Nephron progenitor cell (in vitro differentiated cells): ENCODE data around the gene C5orf22.
A peak's percentile ranks its signal among the peaks of the same experiment; 100 is the strongest.

Experiments used
- DNase-seq: peaks from one replicate; pipeline ENCODE4 v3.0.0; 2021
- H3K27ac Mint-ChIP-seq: 2 replicates; pipeline ENCODE4 v1.8.0; 2021; ENCODE audit warnings: mild to moderate bottlenecking, moderate library complexity, mixed read lengths
- H3K27me3 Mint-ChIP-seq: 2 replicates; pipeline ENCODE4 v1.8.0; 2021; ENCODE audit warnings: mild to moderate bottlenecking, low read depth, mixed read lengths; ENCODE audit not compliant: poor library complexity
- H3K36me3 Mint-ChIP-seq: 2 replicates; pipeline ENCODE4 v1.8.0; 2021; ENCODE audit warnings: low read depth, mixed read lengths
- H3K4me1 Mint-ChIP-seq: 2 replicates; pipeline ENCODE4 v1.8.0; 2021; ENCODE audit warnings: mixed read lengths
- H3K4me3 Mint-ChIP-seq: 2 replicates; pipeline ENCODE4 v1.8.0; 2021; ENCODE audit warnings: mild to moderate bottlenecking, moderate library complexity, mixed read lengths
- H3K9me3 Mint-ChIP-seq: 2 replicates; pipeline ENCODE4 v1.8.0; 2021; ENCODE audit warnings: mild to moderate bottlenecking, moderate library complexity, mixed read lengths
- CTCF ChIP-seq: fragments of 200-600 bp; sonication (generic); IDR thresholded peaks from 2 replicates; pipeline ENCODE4 v1.5.0; 2021; ENCODE audit warnings: antibody characterized with exemption

The C5orf22 gene

GRCh38 chr5:31579558-31579957, 47.5 kb downstream of the C5orf22 start:
- no peak overlapping the region for H3K4me3 Mint-ChIP-seq
- peaks cover 10% of the 10 kb centered on the region for H3K9me3 Mint-ChIP-seq

GRCh38 chr5:31581498-31582099, 49.5 kb downstream of the C5orf22 start:
- Mint-ChIP-seq H3K27me3 (peaks cover 31% of the 10 kb centered on the region), H3K36me3 (peaks cover 5% of the 10 kb centered on the region), H3K27ac (no peak overlapping the region), H3K9me3 (peaks cover 24% of the 10 kb centered on the region), H3K4me1 (no peaks in the 10 kb centered on the region), H3K4me3 (no peak overlapping the region)
- no peak for DNase-seq
- TF ChIP-seq CTCF: peak; percentile 64

More at GRCh38 chr5:31579558-31579957, 47.5 kb downstream of the C5orf22 start:
- Mint-ChIP-seq H3K36me3 (no peaks in the 10 kb centered on the region), H3K4me1 (no peaks in the 10 kb centered on the region), H3K27ac (no peak overlapping the region), H3K27me3 (peaks cover 42% of the 10 kb centered on the region)
- DNase-seq: no peak
- TF ChIP-seq CTCF: no peak

GRCh38 chr5:31583129-31583528, 51.0 kb downstream of the C5orf22 start:
- peaks cover 16% of the 10 kb centered on the region for H3K27me3 Mint-ChIP-seq
- peaks cover 28% of the 10 kb centered on the region for H3K9me3 Mint-ChIP-seq
- no peak for DNase-seq
- H3K27ac Mint-ChIP-seq: no peak overlapping the region
- no peaks in the 10 kb centered on the region for H3K4me1 Mint-ChIP-seq
- TF ChIP-seq CTCF: no peak
- no peak overlapping the region for H3K4me3 Mint-ChIP-seq
- peaks cover 5% of the 10 kb centered on the region for H3K36me3 Mint-ChIP-seq

- no peak for DNase-seq
- Mint-ChIP-seq H3K4me3 (no peak overlapping the region), H3K36me3 (peaks cover 5% of the 10 kb centered on the region), H3K27me3 (peaks cover 19% of the 10 kb centered on the region), H3K27ac (no peak overlapping the region), H3K4me1 (no peaks in the 10 kb centered on the region), H3K9me3 (peaks cover 32% of the 10 kb centered on the region)
- no peak for TF ChIP-seq CTCF
These were observed 53.2 kb downstream of the C5orf22 start for GRCh38 chr5:31585166-31585894.

GRCh38 chr5:31585895-31586270, 53.8 kb downstream of the C5orf22 start:
- H3K4me1 Mint-ChIP-seq: no peaks in the 10 kb centered on the region
- peaks cover 32% of the 10 kb centered on the region for H3K9me3 Mint-ChIP-seq

More at GRCh38 chr5:31585895-31586270, 53.8 kb downstream of the C5orf22 start:
- TF ChIP-seq CTCF: no peak
- no peak overlapping the region for H3K4me3 Mint-ChIP-seq
- peaks cover 5% of the 10 kb centered on the region for H3K36me3 Mint-ChIP-seq
- DNase-seq: no peak
- peaks cover 19% of the 10 kb centered on the region for H3K27me3 Mint-ChIP-seq
- H3K27ac Mint-ChIP-seq: no peak overlapping the region
